Activated naive CD4-positive, alpha-beta T cell treated with anti-CD3 and anti-CD28 coated beads, Interleukin-2, amount 50 U/mL, for 72 hours (primary cell): ENCODE measurements around the gene IL21R. TPM values are rescaled to one million over a fixed set of nuclear protein-coding genes. Genes with fewer than 3 reads are reported as not detected.
"Not testable (repeated sequence)": the region's sequence is repeated elsewhere in the genome, so short reads cannot be mapped to it uniquely, and the experiment has no call there.

Experiments
- ATAC-seq, 2 donors: fragments of 150-1000 bp; cut with Tn5 transposase; 2 replicates each; pipeline ENCODE4 v1.10.0; 2021; ENCODE audit warnings: mild to moderate bottlenecking in 2 of 2, moderate library complexity in 2 of 2
- DNase-seq, 2 donors: peaks; one replicate each; pipeline ENCODE4 v3.0.0; 2021 to 2022; ENCODE audit warnings: low spot score in 2 of 2
- H3K27ac Mint-ChIP-seq, 2 donors: one replicate each; pipeline ENCODE4 v1.8.0; 2022; ENCODE audit warnings: mild to moderate bottlenecking in 2 of 2, mixed read lengths in 2 of 2
- H3K36me3 Mint-ChIP-seq, 2 donors: one replicate each; pipeline ENCODE4 v1.8.0; 2022; ENCODE audit warnings: mixed read lengths in 2 of 2
- H3K9me3 Mint-ChIP-seq, 2 donors: one replicate each; pipeline ENCODE4 v1.8.0; 2022; ENCODE audit warnings: mixed read lengths in 2 of 2
- total RNA-seq, 2 donors: library from RNA; stranded (reverse); gene quantifications; one replicate each; pipeline ENCODE4 v1.2.3, GENCODE V29; 2022

IL21R gene
- total RNA-seq, 2 donors from 2014 or later, result 103 to 106 TPM

DNA sequence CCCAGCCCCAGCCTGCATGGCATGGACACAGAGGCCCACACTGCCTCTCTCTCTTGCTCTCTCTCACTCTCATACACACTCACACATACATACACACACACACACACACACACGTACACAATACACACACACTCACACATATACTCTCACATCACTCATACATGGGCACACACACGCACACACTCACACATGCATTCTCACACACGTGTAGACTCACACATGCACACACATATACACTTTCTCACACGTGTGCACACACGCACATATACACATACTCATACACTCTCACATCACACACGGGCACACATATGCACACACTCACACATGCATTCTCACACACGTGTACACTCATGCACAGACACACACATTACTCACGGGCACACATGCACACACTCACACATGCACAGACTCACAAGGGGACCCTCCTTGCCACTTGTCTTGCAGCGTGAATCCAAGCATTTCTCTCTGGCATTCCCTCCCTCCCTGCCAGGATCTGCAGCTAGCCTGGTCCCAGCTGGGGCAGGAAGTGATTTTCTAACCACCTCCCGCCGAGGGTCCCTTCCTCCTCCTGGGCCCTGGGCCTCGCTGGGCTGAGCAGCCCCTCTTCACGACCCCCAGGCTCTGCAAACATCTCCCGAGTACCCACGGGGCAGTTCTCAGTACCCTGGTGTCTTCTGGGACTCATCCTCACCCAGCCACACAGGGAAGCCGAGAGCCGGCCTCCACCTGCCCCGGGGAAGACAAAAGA lies 37.5 kb downstream of the IL21R start:
- Mint-ChIP-seq H3K9me3 (peaks cover 0 to 6% of the 10 kb centered on the region in 2 donors), H3K27ac (peak overlapping the region in 1 of 2 donors; percentile 12), H3K36me3 (peaks cover 50 to 85% of the 10 kb centered on the region in 2 donors)
- DNase-seq, result peak in 1 of 2 donors; percentile 42
- peak; percentile 11 to 12 for ATAC-seq

DNA sequence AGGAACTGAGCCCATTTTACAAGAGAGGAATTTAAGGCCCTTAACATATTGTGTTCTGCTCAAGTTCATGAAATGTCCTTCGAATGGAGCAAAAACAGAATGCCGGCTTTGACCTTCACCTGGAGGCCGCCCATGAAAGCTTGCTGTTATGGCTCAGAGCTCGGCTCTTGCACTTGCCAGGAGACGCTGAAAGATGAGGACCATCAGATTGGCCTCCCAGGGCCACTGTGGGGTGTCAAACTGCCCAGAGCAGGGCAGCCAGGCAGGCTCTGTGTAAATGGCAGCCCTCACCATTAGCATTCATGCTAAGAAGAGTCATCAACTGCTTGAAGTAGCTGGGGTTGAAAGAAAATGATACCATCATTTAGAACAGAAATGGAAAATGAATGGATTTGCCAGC lies 39.3 kb downstream of the IL21R start:
- Mint-ChIP-seq H3K27ac (peak overlapping the region; percentile 29 to 71), H3K9me3 (peaks cover 0 to 6% of the 10 kb centered on the region in 2 donors), H3K36me3 (peaks cover 56 to 90% of the 10 kb centered on the region in 2 donors)
- ATAC-seq, result no peak
- no peak for DNase-seq

GRCh38 chr16:27441998-27442397 lies 40.0 kb downstream of the IL21R start:
- peak overlapping the region in 1 of 2 donors; percentile 71 for H3K27ac Mint-ChIP-seq
- H3K9me3 Mint-ChIP-seq, result peaks cover 0 to 6% of the 10 kb centered on the region in 2 donors
- peaks cover 49 to 90% of the 10 kb centered on the region in 2 donors for H3K36me3 Mint-ChIP-seq
- DNase-seq, result no peak
- ATAC-seq, result no peak

DNA sequence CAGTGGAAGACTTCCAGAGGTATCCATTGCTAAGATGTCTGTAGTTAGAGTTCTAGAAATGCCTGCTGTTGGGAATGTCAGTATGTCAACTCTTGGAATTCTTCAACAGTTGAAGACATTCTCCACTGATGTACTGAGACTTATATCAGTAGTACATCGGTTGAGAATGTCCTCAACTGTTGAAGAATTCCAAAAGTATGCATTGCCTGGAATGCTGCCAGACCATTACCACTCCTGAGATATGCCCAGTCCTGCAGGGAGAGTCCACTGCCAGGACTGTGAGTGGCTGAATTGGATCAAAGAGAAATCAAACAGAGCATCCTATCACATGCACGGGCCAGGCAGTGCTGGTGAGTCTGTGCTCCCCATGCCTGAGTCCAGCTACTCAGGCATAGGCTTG lies 42.0 kb downstream of the IL21R start:
- peak overlapping the region in 1 of 2 donors; percentile 88 for H3K27ac Mint-ChIP-seq
- H3K9me3 Mint-ChIP-seq, result peaks cover 0 to 5% of the 10 kb centered on the region in 2 donors
- ATAC-seq, result no peak

DNA sequence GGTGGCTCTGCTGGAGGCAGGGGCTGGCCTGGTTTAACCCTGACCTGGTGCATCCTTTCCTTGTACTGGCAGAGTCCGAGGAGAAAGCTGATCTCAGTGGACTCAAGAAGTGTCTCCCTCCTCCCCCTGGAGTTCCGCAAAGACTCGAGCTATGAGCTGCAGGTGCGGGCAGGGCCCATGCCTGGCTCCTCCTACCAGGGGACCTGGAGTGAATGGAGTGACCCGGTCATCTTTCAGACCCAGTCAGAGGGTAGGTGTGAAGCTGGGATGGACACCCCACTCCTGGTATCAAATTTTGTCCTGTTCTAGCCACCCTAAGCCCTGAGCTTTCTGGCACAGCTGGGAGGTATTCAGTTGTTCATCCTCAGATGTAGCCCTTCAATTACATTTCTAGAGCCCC lies 42.5 kb downstream of the IL21R start:
- H3K27ac Mint-ChIP-seq, result peak overlapping the region; percentile 88 to 92
- DNase-seq, result peak in 1 of 2 donors; percentile 33
- peaks cover 0 to under 1% of the 10 kb centered on the region in 2 donors for H3K9me3 Mint-ChIP-seq
- ATAC-seq, result no peak
- H3K36me3 Mint-ChIP-seq, result peaks cover 43 to 87% of the 10 kb centered on the region in 2 donors

More for the DNA sequence above, 42.0 kb downstream of the IL21R start:
- DNase-seq, result no peak
- H3K36me3 Mint-ChIP-seq, result peaks cover 47 to 91% of the 10 kb centered on the region in 2 donors

GRCh38 chr16:27445502-27446175 lies 43.7 kb downstream of the IL21R start:
- no peak for ATAC-seq
- peaks cover 0 to under 1% of the 10 kb centered on the region in 2 donors for H3K9me3 Mint-ChIP-seq
- peak overlapping the region; percentile 88 to 92 for H3K27ac Mint-ChIP-seq
- H3K36me3 Mint-ChIP-seq, result peaks cover 44 to 90% of the 10 kb centered on the region in 2 donors
- peak in 1 of 2 donors; percentile 52 for DNase-seq

DNA sequence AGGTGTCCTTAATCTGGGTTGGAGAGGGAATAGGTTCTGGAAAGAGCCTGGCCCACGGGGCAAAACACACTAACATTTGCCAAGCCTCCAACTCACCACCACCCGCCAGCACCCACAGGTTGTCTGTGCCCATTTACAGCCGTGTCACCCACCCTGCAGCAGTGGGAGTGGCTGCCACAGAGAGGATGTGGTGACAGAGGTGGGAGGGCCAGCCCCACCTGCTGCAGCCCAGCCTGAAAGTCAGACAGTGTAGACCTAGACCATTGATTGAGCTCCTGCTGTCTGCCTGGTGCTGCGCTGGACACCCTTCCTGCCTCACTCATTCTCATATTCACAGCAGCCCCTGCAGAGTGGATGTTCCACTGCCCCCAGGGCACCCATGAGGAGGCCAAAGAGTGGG lies 44.7 kb downstream of the IL21R start:
- Mint-ChIP-seq H3K9me3 (peaks cover 0 to 5% of the 10 kb centered on the region in 2 donors), H3K27ac (peak overlapping the region; percentile 85 to 88), H3K36me3 (peaks cover 44 to 89% of the 10 kb centered on the region in 2 donors)
- DNase-seq (peak in 1 of 2 donors; percentile 79), ATAC-seq (peak; percentile 28 to 60)

DNA sequence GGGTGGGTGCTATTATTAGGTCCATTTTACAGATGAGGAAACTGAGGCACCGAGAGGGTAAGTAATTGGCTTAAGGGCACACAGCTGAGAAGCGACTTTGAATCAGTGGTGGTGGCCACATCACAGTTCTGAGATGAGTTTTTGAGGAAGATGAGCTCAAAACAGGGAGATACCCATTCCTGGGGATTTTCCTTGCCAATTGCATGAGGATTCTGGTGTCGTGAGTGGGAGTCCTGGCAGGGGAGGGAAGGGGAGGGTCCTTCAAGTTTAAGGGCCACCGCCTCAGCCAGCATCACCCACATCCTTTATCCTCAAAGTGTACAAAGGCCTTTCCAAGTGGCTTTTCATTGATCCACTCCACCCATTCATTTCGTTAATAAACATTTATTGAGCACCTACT lies 45.3 kb downstream of the IL21R start:
- H3K9me3 Mint-ChIP-seq, result peaks cover 0 to 5% of the 10 kb centered on the region in 2 donors
- peaks cover 44 to 90% of the 10 kb centered on the region in 2 donors for H3K36me3 Mint-ChIP-seq
- ATAC-seq (peak in 1 of 2 donors; percentile 1), DNase-seq (no peak)
- peak overlapping the region in 1 of 2 donors; percentile 88 for H3K27ac Mint-ChIP-seq

- H3K27ac Mint-ChIP-seq, result peak overlapping the region; percentile 56 to 88
- H3K9me3 Mint-ChIP-seq, result peaks cover 0 to 5% of the 10 kb centered on the region in 2 donors
- ATAC-seq (peak in 1 of 2 donors; percentile 6), DNase-seq (no peak)
- H3K36me3 Mint-ChIP-seq, result peaks cover 37 to 89% of the 10 kb centered on the region in 2 donors
Observed at GRCh38 chr16:27448532-27449433, 46.8 kb downstream of the IL21R start.

DNA sequence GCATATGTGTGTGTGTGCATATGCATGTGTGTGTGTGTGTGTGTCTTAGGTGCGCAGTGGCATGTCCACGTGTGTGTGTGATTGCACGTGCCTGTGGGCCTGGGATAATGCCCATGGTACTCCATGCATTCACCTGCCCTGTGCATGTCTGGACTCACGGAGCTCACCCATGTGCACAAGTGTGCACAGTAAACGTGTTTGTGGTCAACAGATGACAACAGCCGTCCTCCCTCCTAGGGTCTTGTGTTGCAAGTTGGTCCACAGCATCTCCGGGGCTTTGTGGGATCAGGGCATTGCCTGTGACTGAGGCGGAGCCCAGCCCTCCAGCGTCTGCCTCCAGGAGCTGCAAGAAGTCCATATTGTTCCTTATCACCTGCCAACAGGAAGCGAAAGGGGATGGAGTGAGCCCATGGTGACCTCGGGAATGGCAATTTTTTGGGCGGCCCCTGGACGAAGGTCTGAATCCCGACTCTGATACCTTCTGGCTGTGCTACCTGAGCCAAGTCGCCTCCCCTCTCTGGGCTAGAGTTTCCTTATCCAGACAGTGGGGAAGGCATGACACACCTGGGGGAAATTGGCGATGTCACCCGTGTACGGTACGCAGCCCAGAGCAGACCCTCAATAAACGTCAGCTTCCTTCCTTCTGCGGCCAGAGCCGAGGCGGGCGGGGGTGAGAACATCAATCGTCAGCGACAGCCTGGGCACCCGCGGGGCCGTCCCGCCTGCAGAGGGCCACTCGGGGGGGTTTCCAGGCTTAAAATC lies 47.6 kb downstream of the IL21R start:
- DNase-seq (peak; percentile 53 to 90), ATAC-seq (peak; percentile 62 to 71)
- H3K9me3 Mint-ChIP-seq, result peaks cover 0 to 5% of the 10 kb centered on the region in 2 donors
- peaks cover 36 to 85% of the 10 kb centered on the region in 2 donors for H3K36me3 Mint-ChIP-seq
- peak overlapping the region; percentile 44 to 88 for H3K27ac Mint-ChIP-seq

DNA sequence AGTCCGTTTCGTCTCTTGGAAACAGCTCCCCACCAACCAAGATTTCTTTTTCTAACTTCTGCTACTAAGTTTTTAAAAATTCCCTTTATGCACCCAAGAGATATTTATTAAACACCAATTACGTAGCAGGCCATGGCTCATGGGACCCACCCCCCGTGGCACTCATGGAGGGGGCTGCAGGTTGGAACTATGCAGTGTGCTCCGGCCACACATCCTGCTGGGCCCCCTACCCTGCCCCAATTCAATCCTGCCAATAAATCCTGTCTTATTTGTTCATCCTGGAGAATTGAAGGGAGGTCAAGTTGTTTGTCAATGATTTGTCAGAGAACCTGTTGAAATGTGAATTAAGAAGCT lies 48.2 kb downstream of the IL21R start:
- H3K9me3 Mint-ChIP-seq, result peaks cover 0 to 5% of the 10 kb centered on the region in 2 donors
- DNase-seq (no peak), ATAC-seq (peak in 1 of 2 donors; percentile 13)
- H3K36me3 Mint-ChIP-seq, result peaks cover 31 to 79% of the 10 kb centered on the region in 2 donors
- H3K27ac Mint-ChIP-seq, result peak overlapping the region; percentile 40 to 88

DNA sequence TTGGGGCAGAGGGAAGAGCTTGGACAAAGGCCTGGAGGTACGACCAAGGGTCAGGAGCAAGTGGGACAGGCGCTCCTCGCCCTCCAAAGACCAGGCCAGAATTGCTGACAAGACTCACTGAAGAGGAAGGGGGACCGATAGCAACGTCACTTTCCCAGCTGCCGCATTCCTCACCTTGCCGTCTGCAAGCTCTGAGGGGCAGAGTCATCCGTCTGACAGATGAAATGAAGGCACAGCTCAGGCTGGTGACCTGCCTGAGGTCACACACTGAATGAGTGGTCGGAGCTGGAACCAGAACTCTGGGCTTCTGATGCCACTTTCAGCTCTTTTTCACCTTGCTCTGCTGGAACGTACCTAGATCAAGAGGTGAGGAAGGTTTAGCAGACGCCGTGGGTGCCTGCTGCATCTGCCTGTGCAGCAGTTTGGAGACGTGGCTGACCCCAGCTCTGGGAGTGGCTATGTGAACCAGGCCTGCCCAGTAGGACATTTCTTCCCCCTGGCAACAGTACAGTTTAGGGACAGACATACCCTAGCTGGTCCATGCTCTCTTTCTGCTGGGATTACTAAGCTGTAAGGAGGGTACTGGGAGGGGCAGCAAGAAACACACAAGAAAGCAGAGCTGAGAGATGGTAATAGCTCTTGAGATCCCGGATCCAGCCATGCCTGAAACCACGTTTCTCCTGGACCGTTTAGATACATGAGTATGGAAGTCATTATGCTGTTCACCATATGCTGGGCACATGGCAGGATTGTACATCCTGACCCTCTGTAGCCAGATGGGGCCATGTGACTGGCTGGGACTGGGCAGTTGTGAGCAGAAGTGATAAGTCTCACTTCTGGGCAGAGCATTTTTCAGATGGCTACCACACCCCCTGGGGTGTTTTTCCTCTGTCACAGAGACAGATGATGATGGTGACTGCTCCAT lies 50.9 kb downstream of the IL21R start:
- Mint-ChIP-seq H3K36me3 (peaks cover 17 to 52% of the 10 kb centered on the region in 2 donors), H3K9me3 (peaks cover 0 to 5% of the 10 kb centered on the region in 2 donors), H3K27ac (peak overlapping the region; percentile 88 to 93)
- DNase-seq (no peak), ATAC-seq (no peak)

DNA sequence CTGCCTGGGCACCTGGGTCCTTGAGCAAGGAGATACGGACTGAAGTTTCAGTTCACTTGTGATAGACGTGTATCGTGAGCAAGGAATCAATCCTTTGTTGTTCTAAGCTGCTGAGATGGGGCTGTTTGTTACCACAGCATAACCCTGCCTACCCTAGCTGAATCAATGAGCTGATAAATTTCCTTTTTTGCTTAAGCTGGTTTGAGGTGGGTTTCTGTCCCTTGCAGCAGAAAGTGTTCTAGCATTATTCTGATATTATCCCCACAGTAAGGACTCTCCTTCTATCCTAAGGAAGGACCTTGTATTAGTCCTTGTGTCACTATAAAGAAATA lies 51.5 kb downstream of the IL21R start:
- no peak for DNase-seq
- H3K27ac Mint-ChIP-seq, result peak overlapping the region; percentile 88 to 93
- H3K9me3 Mint-ChIP-seq, result peaks cover 0 to 5% of the 10 kb centered on the region in 2 donors
- H3K36me3 Mint-ChIP-seq, result peaks cover 12 to 46% of the 10 kb centered on the region in 2 donors
- ATAC-seq, result no peak

DNA sequence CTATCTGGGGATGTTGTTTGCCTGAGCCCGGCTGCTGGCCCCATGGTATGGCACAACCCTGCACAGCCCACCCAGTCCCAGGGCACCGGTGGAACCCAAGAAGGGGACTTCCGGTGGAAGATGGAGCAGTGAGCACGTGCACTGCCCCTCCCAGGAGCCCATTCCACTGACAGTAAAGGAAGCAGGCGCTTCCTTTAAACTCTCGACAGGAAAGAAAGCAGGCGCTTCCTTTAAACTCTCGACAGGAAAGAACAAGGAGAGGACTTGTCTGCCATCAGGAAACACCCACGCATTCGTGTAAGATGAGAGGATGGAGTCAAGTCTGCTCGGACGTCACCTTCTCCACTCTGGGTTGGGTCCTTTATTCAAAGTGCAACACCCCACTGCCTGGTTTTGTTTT lies 53.7 kb downstream of the IL21R start:
- H3K36me3 Mint-ChIP-seq, result peaks cover 5 to 29% of the 10 kb centered on the region in 2 donors
- H3K27ac Mint-ChIP-seq, result peak overlapping the region; percentile 88 to 93
- DNase-seq (peak in 1 of 2 donors; percentile 31), ATAC-seq (peak; percentile 23 to 40)
- peaks cover 0 to 4% of the 10 kb centered on the region in 2 donors for H3K9me3 Mint-ChIP-seq

DNA sequence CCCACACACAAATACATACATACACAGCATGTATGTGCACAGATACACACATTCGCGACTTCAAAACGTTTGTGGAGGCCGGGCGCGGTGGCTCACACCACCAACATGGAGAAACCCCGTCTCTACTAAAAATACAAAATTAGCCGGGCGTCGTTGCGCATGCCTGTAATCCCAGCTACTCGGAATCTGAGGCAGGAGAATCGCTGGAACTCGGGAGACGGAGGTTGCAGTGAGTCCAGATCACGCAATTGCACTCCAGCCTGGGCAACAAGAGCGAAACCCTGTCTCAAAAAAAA lies 55.6 kb downstream of the IL21R start:
- peak overlapping the region; percentile 88 to 93 for H3K27ac Mint-ChIP-seq

More for the DNA sequence above, 55.6 kb downstream of the IL21R start:
- not testable (repeated sequence) for H3K9me3 Mint-ChIP-seq, ATAC-seq, DNase-seq
- peaks cover 6 to 13% of the 10 kb centered on the region in 2 donors for H3K36me3 Mint-ChIP-seq
